ENCODE measurements around the gene HES5.

HES5 gene

DNA sequence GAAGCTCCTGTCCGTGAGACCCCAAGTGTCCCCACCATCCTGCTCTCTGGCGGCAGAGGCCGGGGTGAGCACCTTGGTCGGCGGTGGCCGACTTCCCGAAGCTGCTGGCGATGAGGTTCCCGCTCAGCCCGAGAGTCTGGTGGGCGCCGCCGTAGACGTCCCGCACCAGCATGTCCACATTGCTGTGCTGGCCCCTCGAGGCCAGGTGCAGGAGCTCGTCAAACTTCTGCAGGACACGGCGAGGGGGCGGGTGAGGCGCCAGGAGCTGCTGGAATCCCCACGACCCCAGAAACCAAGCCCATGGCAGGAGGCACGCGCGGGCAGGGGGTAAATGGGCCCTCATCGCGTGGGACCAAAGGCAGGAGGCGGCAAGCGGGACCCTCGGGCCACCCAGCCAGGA is 10.3 kb downstream of the HES5 start:
- H3K4me1 ChIP-seq (ENCODE audit: control insufficient read depth, insufficient read depth, low read length) = peaks cover 16% of the 10 kb centered on the region
- no peaks in the 10 kb centered on the region for H3K9me3 ChIP-seq (ENCODE audit: control insufficient read depth in 2 of 2, low read length in 2 of 2)
- no peaks in the 10 kb centered on the region for H3K27me3 ChIP-seq (ENCODE audit: control insufficient read depth in 1 of 2, insufficient read depth in 2 of 2, low read length in 2 of 2)
- H3K36me3 ChIP-seq (ENCODE audit: control insufficient read depth in 2 of 2, insufficient read depth in 2 of 2, low read length in 2 of 2) = peaks cover 61% of the 10 kb centered on the region in 2 donors
- H3K9ac ChIP-seq (ENCODE audit: low read length in 2 of 2) = no peak overlapping the region
- H3K27ac ChIP-seq (ENCODE audit: low read length) = no peak overlapping the region
- H3K4me3 ChIP-seq (ENCODE audit: low read length in 2 of 2) = no peak overlapping the region

DNA sequence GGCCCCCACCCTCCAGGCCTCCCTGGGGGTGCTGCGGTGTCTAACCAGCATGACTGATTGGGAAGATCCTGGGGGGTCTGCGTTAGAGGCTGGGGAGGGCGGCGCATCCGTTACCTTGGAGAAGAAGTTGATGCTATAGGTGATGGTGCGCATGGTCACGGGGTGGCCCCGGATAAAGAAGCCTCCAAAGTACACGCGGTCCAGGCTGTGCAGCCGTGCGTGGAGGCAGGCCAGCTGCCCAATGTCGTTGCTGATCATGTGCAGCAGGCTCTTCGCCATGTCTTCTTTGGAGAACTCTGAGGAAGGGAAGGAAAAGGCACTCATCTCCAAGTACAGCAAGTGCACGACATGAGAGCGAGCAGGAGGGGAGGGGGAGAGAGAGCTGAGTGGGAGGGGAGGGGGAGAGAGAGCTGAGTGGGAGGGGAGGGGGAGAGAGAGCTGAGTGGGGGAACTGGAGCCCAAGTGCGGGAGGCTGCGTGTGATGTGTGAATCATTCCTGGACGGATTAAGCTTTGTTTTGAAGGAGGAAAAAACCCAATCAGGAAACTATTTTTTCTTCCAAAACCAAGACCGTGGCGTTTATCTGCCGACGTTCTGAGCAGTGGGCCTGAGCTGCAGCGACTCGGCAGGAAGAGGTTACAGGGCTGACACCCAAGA is 10.9 kb downstream of the HES5 start:
- H3K27me3 ChIP-seq (ENCODE audit: control insufficient read depth in 1 of 2, insufficient read depth in 2 of 2, low read length in 2 of 2) = no peaks in the 10 kb centered on the region
- no peak overlapping the region for H3K4me3 ChIP-seq (ENCODE audit: low read length in 2 of 2)
- no peak overlapping the region for H3K9ac ChIP-seq (ENCODE audit: low read length in 2 of 2)
- peaks cover 11% of the 10 kb centered on the region for H3K4me1 ChIP-seq (ENCODE audit: control insufficient read depth, insufficient read depth, low read length)
- H3K9me3 ChIP-seq (ENCODE audit: control insufficient read depth in 2 of 2, low read length in 2 of 2) = no peaks in the 10 kb centered on the region
- H3K27ac ChIP-seq (ENCODE audit: low read length) = no peak overlapping the region
- H3K36me3 ChIP-seq (ENCODE audit: control insufficient read depth in 2 of 2, insufficient read depth in 2 of 2, low read length in 2 of 2) = peaks cover 61 to 63% of the 10 kb centered on the region in 2 donors

DNA sequence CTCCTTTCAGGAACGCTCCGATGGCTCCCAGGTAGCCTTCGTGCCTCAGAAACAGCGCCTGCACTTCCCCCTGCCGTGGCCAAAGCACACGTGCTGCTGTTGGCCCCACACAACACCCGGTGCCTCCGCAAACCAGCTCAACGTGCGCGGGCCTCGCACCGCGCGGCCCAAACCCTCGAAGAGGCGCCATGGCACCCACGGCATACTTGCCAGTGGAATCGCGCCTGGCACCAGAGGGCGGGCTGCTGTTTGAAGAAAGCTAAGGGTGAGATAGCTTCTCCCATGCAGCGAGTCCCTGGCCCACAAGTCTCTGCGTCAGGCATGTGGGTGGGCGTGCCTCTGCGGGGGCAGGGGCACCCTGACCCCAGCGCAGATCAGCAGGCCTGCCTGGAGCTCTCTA is 11.5 kb downstream of the HES5 start:
- no peak overlapping the region for H3K9ac ChIP-seq (ENCODE audit: low read length in 2 of 2)
- peaks cover 68 to 70% of the 10 kb centered on the region in 2 donors for H3K36me3 ChIP-seq (ENCODE audit: control insufficient read depth in 2 of 2, insufficient read depth in 2 of 2, low read length in 2 of 2)
- no peak overlapping the region for H3K4me3 ChIP-seq (ENCODE audit: low read length in 2 of 2)
- peaks cover 4% of the 10 kb centered on the region for H3K4me1 ChIP-seq (ENCODE audit: control insufficient read depth, insufficient read depth, low read length)
- no peak overlapping the region for H3K27ac ChIP-seq (ENCODE audit: low read length)
- H3K9me3 ChIP-seq (ENCODE audit: control insufficient read depth in 2 of 2, low read length in 2 of 2) = no peaks in the 10 kb centered on the region
- no peaks in the 10 kb centered on the region for H3K27me3 ChIP-seq (ENCODE audit: control insufficient read depth in 1 of 2, insufficient read depth in 2 of 2, low read length in 2 of 2)

DNA sequence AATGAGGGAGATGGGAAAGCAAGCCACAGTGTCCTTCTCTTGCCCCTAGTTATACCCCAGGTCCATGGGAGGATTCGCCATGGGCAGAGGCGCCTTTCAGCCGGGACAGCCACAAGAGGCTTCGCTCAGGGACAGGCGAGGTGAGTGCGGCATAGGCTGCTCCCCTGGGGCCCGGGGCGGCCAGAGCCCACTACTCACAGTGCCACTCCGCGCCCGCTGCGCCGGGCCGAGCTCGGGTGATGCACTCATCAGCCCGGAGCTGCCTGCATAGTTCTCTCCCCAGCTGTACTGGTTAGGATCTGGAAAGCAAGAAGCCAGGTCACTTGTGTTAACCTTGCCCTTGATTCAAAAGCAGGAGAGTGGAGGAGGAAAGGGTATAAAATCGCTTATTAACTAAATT is 12.1 kb downstream of the HES5 start:
- Histone ChIP-seq H3K27me3 (ENCODE audit: control insufficient read depth in 1 of 2, insufficient read depth in 2 of 2, low read length in 2 of 2) (no peaks in the 10 kb centered on the region), H3K27ac (ENCODE audit: low read length) (no peak overlapping the region), H3K9me3 (ENCODE audit: control insufficient read depth in 2 of 2, low read length in 2 of 2) (no peaks in the 10 kb centered on the region), H3K4me3 (ENCODE audit: low read length in 2 of 2) (no peak overlapping the region), H3K4me1 (ENCODE audit: control insufficient read depth, insufficient read depth, low read length) (peaks cover under 1% of the 10 kb centered on the region), H3K36me3 (ENCODE audit: control insufficient read depth in 2 of 2, insufficient read depth in 2 of 2, low read length in 2 of 2) (peaks cover 72 to 73% of the 10 kb centered on the region in 2 donors), H3K9ac (ENCODE audit: low read length in 2 of 2) (no peak overlapping the region)

DNA sequence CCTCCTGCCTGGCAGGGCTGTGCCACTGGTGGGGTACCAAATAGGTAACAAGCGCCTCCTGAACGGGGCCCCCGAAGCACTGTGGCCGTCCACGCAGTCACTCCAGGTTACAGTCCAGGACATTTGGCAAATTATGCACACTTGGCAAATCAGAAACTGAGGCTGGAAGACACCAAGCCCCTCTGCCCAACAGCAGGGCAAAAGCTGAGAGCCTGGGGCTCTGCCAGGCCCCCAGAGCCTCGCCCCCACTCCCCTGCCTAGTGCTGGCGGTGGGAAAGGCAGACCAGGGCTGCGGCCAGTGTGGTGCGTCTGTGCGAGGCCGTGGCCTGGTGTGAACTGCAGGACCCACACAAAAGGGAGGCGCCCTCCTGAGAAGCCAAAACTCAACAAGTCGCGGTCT is 13.1 kb downstream of the HES5 start:
- Histone ChIP-seq H3K27me3 (ENCODE audit: control insufficient read depth in 1 of 2, insufficient read depth in 2 of 2, low read length in 2 of 2) (no peaks in the 10 kb centered on the region), H3K27ac (ENCODE audit: low read length) (no peak overlapping the region), H3K4me3 (ENCODE audit: low read length in 2 of 2) (no peak overlapping the region), H3K9ac (ENCODE audit: low read length in 2 of 2) (no peak overlapping the region), H3K36me3 (ENCODE audit: control insufficient read depth in 2 of 2, insufficient read depth in 2 of 2, low read length in 2 of 2) (peaks cover 73 to 74% of the 10 kb centered on the region in 2 donors), H3K4me1 (ENCODE audit: control insufficient read depth, insufficient read depth, low read length) (no peaks in the 10 kb centered on the region), H3K9me3 (ENCODE audit: control insufficient read depth in 2 of 2, low read length in 2 of 2) (no peaks in the 10 kb centered on the region)

DNA sequence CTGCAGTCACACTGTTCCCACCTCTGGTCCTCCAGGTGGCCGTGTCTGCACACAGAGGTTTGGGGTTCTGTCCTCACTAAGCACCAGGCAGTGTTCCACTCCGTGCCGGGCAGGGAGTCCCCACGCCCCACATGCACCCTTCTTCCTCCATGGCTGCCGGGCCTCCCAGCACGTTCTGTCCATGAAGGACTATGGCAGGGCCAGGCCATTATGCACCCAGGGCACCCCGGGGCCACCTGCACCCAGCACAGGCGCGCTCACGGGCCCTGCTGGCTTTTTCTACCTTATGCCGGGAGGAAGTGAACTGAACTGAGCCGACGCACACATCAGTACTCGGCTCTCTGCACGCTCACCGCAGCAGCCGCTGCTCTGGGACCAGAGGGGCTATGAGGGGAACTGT is 13.9 kb downstream of the HES5 start:
- no peak overlapping the region for H3K4me3 ChIP-seq (ENCODE audit: low read length in 2 of 2)
- H3K27ac ChIP-seq (ENCODE audit: low read length) = no peak overlapping the region
- H3K4me1 ChIP-seq (ENCODE audit: control insufficient read depth, insufficient read depth, low read length) = no peaks in the 10 kb centered on the region
- no peaks in the 10 kb centered on the region for H3K27me3 ChIP-seq (ENCODE audit: control insufficient read depth in 1 of 2, insufficient read depth in 2 of 2, low read length in 2 of 2)
- no peaks in the 10 kb centered on the region for H3K9me3 ChIP-seq (ENCODE audit: control insufficient read depth in 2 of 2, low read length in 2 of 2)
- H3K36me3 ChIP-seq (ENCODE audit: control insufficient read depth in 2 of 2, insufficient read depth in 2 of 2, low read length in 2 of 2) = peaks cover 78 to 79% of the 10 kb centered on the region in 2 donors
- H3K9ac ChIP-seq (ENCODE audit: low read length in 2 of 2) = no peak overlapping the region

DNA sequence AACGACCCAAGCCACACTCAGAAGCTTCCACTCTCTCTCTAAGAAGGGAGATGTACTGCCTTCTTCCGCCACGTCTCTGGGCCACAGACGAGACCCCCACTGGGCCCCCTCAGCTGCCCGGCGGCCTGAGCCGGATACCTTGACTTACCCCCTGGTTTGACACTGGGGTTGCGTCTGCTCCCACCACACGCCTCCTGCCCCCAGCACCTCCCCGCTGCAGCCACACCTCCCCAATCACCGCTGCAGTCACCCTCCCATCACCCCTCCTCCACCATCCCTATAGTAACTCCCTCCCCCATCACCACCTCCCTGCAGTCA is 14.3 kb downstream of the HES5 start:
- Histone ChIP-seq H3K9me3 (ENCODE audit: control insufficient read depth in 2 of 2, low read length in 2 of 2) (no peaks in the 10 kb centered on the region), H3K9ac (ENCODE audit: low read length in 2 of 2) (no peak overlapping the region), H3K27ac (ENCODE audit: low read length) (no peak overlapping the region), H3K4me1 (ENCODE audit: control insufficient read depth, insufficient read depth, low read length) (no peaks in the 10 kb centered on the region), H3K4me3 (ENCODE audit: low read length in 2 of 2) (no peak overlapping the region), H3K36me3 (ENCODE audit: control insufficient read depth in 2 of 2, insufficient read depth in 2 of 2, low read length in 2 of 2) (peaks cover 77 to 78% of the 10 kb centered on the region in 2 donors), H3K27me3 (ENCODE audit: control insufficient read depth in 1 of 2, insufficient read depth in 2 of 2, low read length in 2 of 2) (no peaks in the 10 kb centered on the region)

DNA sequence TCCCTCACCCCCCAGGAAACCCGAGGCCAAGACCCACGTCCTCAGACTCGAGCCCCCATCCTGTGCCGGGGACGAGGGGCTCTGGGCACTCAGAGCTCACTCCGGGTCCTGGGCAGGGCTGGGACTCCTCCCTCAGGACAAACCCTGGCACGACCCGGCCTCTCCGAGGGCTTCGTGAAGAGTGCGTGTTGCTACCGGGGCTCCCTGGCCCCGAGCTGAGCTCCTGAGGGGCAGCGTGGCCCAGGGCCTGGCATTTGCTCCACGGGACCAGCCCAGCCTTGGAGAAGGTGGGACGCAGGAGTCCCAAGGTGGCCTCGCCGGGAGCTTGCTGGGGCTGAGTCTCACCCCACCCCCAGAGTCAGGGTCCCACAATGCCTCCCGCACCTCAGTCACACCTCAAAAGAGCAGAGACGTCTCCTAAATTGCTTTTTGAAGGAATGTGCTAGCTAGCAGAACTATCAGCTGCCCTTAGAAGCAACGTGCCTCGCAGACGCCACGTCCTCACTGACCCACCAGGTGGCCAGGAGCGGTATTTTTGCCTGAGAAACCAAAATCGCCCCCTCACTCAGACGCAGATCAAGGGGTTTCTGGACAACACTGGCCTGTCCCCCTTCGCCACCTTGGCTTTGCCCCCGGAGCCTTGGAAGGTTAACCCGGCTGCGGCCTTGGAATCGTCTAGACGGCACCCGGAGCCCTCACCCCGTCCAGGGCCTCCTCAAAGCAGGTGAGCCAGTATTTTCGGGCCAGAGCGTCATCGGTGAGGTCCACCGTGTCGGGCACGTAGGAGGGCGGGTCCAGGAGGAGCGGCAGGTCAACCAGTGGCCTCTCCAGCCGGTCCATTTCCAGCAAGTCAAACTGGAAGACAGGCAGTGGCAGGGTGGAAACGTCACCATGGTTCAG is 14.9 kb downstream of the HES5 start:
- Histone ChIP-seq H3K9me3 (ENCODE audit: control insufficient read depth in 2 of 2, low read length in 2 of 2) (no peaks in the 10 kb centered on the region), H3K27ac (ENCODE audit: low read length) (no peak overlapping the region), H3K4me1 (ENCODE audit: control insufficient read depth, insufficient read depth, low read length) (no peaks in the 10 kb centered on the region), H3K36me3 (ENCODE audit: control insufficient read depth in 2 of 2, insufficient read depth in 2 of 2, low read length in 2 of 2) (peaks cover 78 to 81% of the 10 kb centered on the region in 2 donors), H3K4me3 (ENCODE audit: low read length in 2 of 2) (no peak overlapping the region), H3K27me3 (ENCODE audit: control insufficient read depth in 1 of 2, insufficient read depth in 2 of 2, low read length in 2 of 2) (no peaks in the 10 kb centered on the region), H3K9ac (ENCODE audit: low read length in 2 of 2) (no peak overlapping the region)

DNA sequence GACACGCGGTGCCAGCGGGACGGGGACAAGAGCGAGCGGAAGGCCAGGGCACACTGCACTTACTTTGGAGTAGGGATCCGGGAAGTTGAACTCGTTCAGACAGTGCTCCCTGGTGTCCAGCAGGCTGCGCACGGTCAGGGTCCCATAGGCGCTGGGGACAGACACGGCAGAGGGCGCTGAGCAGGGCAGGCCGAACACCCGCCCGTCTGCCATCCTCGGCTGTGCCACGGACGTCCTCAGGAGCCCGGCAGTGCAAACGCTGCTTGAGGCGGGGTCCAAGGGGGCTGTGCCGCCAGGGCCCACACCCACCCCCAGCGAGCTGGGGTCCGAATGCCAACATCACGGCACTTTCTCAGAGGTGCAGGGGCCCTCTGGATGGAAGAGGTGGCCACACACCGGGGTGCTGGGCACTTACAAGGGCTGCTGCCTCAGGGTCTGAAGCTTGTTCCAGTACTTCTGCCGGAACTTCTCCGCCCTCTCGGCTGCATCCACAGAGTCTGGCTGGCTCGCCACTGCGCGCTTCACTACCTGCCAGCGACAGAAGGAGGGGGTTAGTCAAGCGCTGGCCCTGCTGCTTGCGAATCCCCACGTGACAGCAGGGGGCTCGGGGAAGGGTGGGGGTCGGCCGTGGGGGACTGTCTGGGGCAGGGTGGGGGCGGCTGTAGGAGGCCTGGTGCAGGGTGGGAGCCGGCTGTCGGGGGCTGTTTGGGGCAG is 16.0 kb downstream of the HES5 start:
- Histone ChIP-seq H3K36me3 (ENCODE audit: control insufficient read depth in 2 of 2, insufficient read depth in 2 of 2, low read length in 2 of 2) (peaks cover 77 to 80% of the 10 kb centered on the region in 2 donors), H3K9ac (ENCODE audit: low read length in 2 of 2) (no peak overlapping the region)

DNA sequence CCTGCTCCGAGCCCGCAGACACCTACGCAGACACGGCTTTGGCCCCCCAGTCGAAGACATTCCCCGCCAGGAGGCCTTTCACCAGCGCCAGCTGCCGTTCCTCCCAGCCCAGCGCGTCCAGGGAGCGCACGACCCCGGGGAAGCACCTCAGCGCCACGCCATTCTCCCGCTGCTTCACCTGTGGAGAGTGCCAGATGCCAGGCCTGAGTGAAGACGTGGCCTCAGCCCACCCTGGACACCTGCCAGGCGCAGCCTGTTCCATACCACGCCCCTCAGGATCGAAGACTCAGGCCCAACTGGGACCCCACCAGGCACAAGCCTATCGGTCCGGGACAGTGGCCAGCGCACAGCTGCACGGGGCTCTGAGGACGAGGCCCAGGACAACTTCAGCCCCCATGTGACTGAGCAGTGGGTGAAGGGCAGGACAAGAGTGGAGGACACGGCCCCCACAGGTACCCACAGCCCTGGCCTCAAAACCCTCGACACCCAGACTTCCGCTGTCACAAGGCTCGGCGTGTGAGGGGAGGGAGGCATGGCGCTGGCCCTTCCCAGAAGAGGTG is 17.1 kb downstream of the HES5 start:
- H3K4me1 ChIP-seq (ENCODE audit: control insufficient read depth, insufficient read depth, low read length) = no peaks in the 10 kb centered on the region
- no peak overlapping the region for H3K27ac ChIP-seq (ENCODE audit: low read length)
- H3K9me3 ChIP-seq (ENCODE audit: control insufficient read depth in 2 of 2, low read length in 2 of 2) = no peaks in the 10 kb centered on the region
- no peak overlapping the region for H3K4me3 ChIP-seq (ENCODE audit: low read length in 2 of 2)
- H3K36me3 ChIP-seq (ENCODE audit: control insufficient read depth in 2 of 2, insufficient read depth in 2 of 2, low read length in 2 of 2) = peaks cover 69 to 74% of the 10 kb centered on the region in 2 donors
- H3K9ac ChIP-seq (ENCODE audit: low read length in 2 of 2) = no peak overlapping the region
- H3K27me3 ChIP-seq (ENCODE audit: control insufficient read depth in 1 of 2, insufficient read depth in 2 of 2, low read length in 2 of 2) = no peaks in the 10 kb centered on the region

More for the DNA sequence above, 16.0 kb downstream of the HES5 start:
- H3K27ac ChIP-seq (ENCODE audit: low read length) = no peak overlapping the region
- no peak overlapping the region for H3K4me3 ChIP-seq (ENCODE audit: low read length in 2 of 2)
- H3K27me3 ChIP-seq (ENCODE audit: control insufficient read depth in 1 of 2, insufficient read depth in 2 of 2, low read length in 2 of 2) = no peaks in the 10 kb centered on the region
- no peaks in the 10 kb centered on the region for H3K4me1 ChIP-seq (ENCODE audit: control insufficient read depth, insufficient read depth, low read length)
- no peaks in the 10 kb centered on the region for H3K9me3 ChIP-seq (ENCODE audit: control insufficient read depth in 2 of 2, low read length in 2 of 2)

Data from stomach smooth muscle (tissue), 2 donors.